Peyer's patch (tissue), 4 donors: ENCODE data around the gene PTPN6. TPM values are rescaled to one million over a fixed set of nuclear protein-coding genes. Genes with fewer than 3 reads are reported as not detected.

Source experiments
- DNase-seq, 3 donors: peaks; one replicate each; pipeline ENCODE4 v3.0.0-alpha.2; 2017 to 2019
- H3K27ac ChIP-seq, 4 donors: fragments of 200-600 bp; sonication (generic); one replicate each; pipeline ENCODE4 v1.5.1; 2016 to 2019
- H3K27me3 ChIP-seq, 2 donors: fragments of 200-600 bp; sonication (generic); one replicate each; pipeline ENCODE4 v1.5.1; 2019
- H3K36me3 ChIP-seq, 3 donors: fragments of 200-600 bp; sonication (generic); one replicate each; pipeline ENCODE4 v1.5.1; 2016 to 2019
- H3K4me1 ChIP-seq, 4 donors: fragments of 200-600 bp; sonication (generic); one replicate each; pipeline ENCODE4 v1.5.1; 2016 to 2019
- H3K4me3 ChIP-seq, 4 donors: fragments of 200-600 bp; sonication (generic); 1 replicate in 3 of 4; 2 replicates in 1 of 4; pipeline ENCODE4 v1.5.1; 2016 to 2019; ENCODE audit warnings: mild to moderate bottlenecking in 1 of 4
- H3K9me3 ChIP-seq, 4 donors: fragments of 200-600 bp; sonication (generic); one replicate each; pipeline ENCODE4 v1.5.1; 2016 to 2019; ENCODE audit warnings: mild to moderate bottlenecking in 1 of 4
- CTCF ChIP-seq, 6 experiments: fragments of 450-650 bp in 4 of 6; fragments of 200-600 bp in 2 of 6; sonication (generic) in 1 of 6; IDR thresholded peaks; one replicate each; pipeline ENCODE4 v1.5.1; 2017 to 2019; ENCODE audit warnings: antibody characterized with exemption in 6 of 6, mild to moderate bottlenecking in 3 of 6, moderate library complexity in 1 of 6
- POLR2A ChIP-seq, 2 donors: fragments of 450-650 bp; IDR thresholded peaks; one replicate each; pipeline ENCODE4 v1.5.1; 2017; ENCODE audit warnings: antibody characterized with exemption in 2 of 2, mild to moderate bottlenecking in 2 of 2, moderate library complexity in 2 of 2
- total RNA-seq, 4 donors: library from RNA; depleted of rRNA; stranded (reverse); fragments of >200 nt; gene quantifications; one replicate each; pipeline ENCODE4 v1.1.0, GENCODE V29; 2016

The PTPN6 gene
- total RNA-seq, 4 donors from 2014 or later, result 41.6 to 183 (median 44.4) TPM

GRCh38 chr12:6980075-6980474, 28.9 kb downstream of the PTPN6 start:
- no peak overlapping the region for H3K4me3 ChIP-seq

GRCh38 chr12:6980740-6981139, 29.6 kb downstream of the PTPN6 start:
- H3K4me1 ChIP-seq, result peaks cover 0 to 18% (median 0%) of the 10 kb centered on the region in 4 donors
- no peaks in the 10 kb centered on the region for H3K9me3 ChIP-seq
- peak overlapping the region in 3 of 4 donors; percentile 11 to 82 (median 46) for H3K27ac ChIP-seq
- H3K36me3 ChIP-seq, result peaks cover 0 to 73% (median 0%) of the 10 kb centered on the region in 3 donors
- no peak for DNase-seq
- TF ChIP-seq POLR2A (IDR thresholded peaks at IDR 0.05), result no peak
- no peak for TF ChIP-seq CTCF (IDR thresholded peaks at IDR 0.05)
- H3K27me3 ChIP-seq, result no peaks in the 10 kb centered on the region
- no peak overlapping the region for H3K4me3 ChIP-seq

More at GRCh38 chr12:6980075-6980474, 28.9 kb downstream of the PTPN6 start:
- no peak for TF ChIP-seq CTCF (IDR thresholded peaks at IDR 0.05)
- Histone ChIP-seq H3K9me3 (no peaks in the 10 kb centered on the region), H3K27ac (peak overlapping the region in 3 of 4 donors; percentile 11 to 82 (median 46)), H3K4me1 (peaks cover 0 to 15% (median 0%) of the 10 kb centered on the region in 4 donors), H3K27me3 (no peaks in the 10 kb centered on the region), H3K36me3 (peaks cover 0 to 80% (median 0%) of the 10 kb centered on the region in 3 donors)
- no peak for DNase-seq

GRCh38 chr12:6981152-6982052, 30.2 kb downstream of the PTPN6 start:
- TF ChIP-seq CTCF (IDR thresholded peaks at IDR 0.05), result no peak
- TF ChIP-seq POLR2A (IDR thresholded peaks at IDR 0.05), result no peak
- H3K27ac ChIP-seq, result peak overlapping the region in 3 of 4 donors; percentile 11 to 82 (median 46)
- no peaks in the 10 kb centered on the region for H3K27me3 ChIP-seq
- DNase-seq, result peak in 1 of 3 donors; percentile 70
- H3K36me3 ChIP-seq, result peaks cover 0 to 66% (median 0%) of the 10 kb centered on the region in 3 donors
- H3K4me1 ChIP-seq, result peaks cover 0 to 18% (median 0%) of the 10 kb centered on the region in 4 donors
- H3K9me3 ChIP-seq, result no peaks in the 10 kb centered on the region
- no peak overlapping the region for H3K4me3 ChIP-seq

- Histone ChIP-seq H3K27ac (no peak overlapping the region), H3K4me1 (peaks cover 0 to 19% (median 0%) of the 10 kb centered on the region in 4 donors), H3K4me3 (no peak overlapping the region), H3K36me3 (peaks cover 0 to 55% (median 0%) of the 10 kb centered on the region in 3 donors), H3K27me3 (no peaks in the 10 kb centered on the region), H3K9me3 (no peaks in the 10 kb centered on the region)
- DNase-seq, result no peak
- TF ChIP-seq CTCF (IDR thresholded peaks at IDR 0.05) (no peak), POLR2A (IDR thresholded peaks at IDR 0.05) (no peak)
These were observed 31.4 kb downstream of the PTPN6 start for GRCh38 chr12:6982532-6982931.

GRCh38 chr12:6987956-6988553, 36.9 kb downstream of the PTPN6 start:
- TF ChIP-seq CTCF (IDR thresholded peaks at IDR 0.05) (no peak), POLR2A (IDR thresholded peaks at IDR 0.05) (no peak)
- peaks cover 0 to 9% (median 0%) of the 10 kb centered on the region in 3 donors for H3K36me3 ChIP-seq
- DNase-seq, result no peak
- H3K27ac ChIP-seq, result peak overlapping the region in 2 of 4 donors; percentile 15 to 51
- peaks cover 0 to 28% (median 0%) of the 10 kb centered on the region in 4 donors for H3K4me1 ChIP-seq
- H3K27me3 ChIP-seq, result no peaks in the 10 kb centered on the region
- no peaks in the 10 kb centered on the region for H3K9me3 ChIP-seq
- no peak overlapping the region for H3K4me3 ChIP-seq
